ENCODE measurements around the gene ACSM2B.
"Not testable (repeated sequence)": the region's sequence is repeated elsewhere in the genome, so short reads cannot be mapped to it uniquely, and the experiment has no call there.

The ACSM2B gene

DNA sequence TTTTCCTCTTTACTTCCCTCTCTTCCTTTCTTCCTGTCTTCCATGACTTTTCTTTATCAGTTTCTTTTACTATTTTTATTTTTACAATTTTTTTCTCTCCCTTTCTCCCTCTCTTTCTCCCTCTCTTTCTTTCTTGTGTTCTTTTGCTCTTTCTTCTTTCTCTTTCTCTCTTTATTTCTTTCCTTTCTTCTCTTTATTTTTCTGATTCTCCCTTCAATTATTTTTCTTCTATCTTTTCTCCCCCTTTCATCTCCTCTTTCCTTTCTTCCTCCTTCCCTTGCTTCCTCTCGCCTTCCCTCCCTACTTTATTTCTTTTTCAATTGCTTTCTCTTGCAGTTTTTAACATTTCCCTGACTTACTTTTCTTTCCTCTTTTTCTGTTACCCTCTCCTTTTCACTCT is 39.5 kb downstream of the ACSM2B start:
- not testable (repeated sequence) for DNase-seq (ENCODE audit: low read depth in 2 of 3, low spot score in 2 of 3)

DNA sequence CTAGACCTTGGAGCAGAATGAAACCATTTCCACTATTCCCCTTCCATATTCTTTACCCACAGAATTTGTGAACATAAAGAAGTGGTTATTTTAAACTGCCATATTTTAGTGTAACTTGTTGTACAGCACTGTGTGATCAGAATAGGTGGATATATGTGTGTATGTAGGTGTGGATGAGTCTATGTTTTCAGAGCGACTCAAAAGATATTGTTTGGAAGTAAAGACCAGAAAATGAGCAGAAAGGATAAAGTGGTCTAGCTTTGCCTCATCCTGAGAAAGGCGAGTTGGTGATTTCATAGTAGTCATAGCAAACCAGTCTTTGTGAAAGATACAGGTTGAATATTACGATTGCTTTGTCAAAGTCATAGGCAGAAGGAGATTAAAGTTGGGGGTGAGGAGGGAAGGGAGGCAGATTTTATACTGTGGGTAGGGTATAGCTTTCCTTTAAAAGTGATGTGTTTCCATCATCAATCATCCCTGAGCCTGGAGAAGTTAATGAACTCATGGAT is 43.8 kb downstream of the ACSM2B start:
- DNase-seq (ENCODE audit: low read depth in 2 of 3, low spot score in 2 of 3), result not testable (repeated sequence)

DNA sequence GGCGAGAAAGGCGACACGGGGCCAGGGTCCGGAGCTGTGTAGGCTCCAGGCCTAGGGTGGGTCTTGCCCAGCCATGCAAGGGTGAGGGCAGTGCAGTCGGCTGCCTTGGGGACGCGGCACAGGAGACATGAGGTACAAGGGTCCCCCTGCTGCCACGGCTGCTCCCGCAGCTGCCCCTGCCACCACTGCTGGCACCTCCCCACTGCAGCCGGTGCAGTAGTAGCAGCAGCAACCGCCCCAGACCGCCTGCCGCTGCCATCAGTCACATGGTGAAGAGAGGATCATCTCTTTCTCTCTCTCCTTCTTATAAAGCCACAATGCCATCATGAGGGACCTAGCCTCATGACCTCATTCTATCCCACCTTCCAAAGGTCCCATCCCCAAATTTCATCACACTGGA is 44.4 kb downstream of the ACSM2B start:
- not testable (repeated sequence) for DNase-seq (ENCODE audit: low read depth in 2 of 3, low spot score in 2 of 3)

DNA sequence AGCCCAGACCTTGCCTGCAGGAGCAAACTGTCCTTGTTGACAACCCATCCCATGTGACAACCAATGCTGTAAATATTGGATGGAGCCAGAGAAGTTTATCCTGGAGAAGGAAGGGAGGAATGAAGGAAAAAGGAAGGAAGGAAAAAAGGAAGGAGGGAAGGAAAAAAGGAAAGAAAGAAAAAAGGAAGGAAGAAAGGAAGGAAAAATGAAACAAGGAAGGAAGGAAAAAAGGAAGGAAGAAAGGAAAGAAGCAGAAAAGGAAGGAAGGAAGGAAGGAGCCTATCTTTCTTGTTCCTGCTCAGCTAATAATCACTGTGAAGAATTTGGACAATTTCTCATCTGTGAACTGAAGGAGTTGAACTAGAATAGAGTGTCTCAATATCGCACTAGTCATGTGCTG is 56.1 kb downstream of the ACSM2B start:
- DNase-seq (ENCODE audit: low read depth in 2 of 3, low spot score in 2 of 3), result no peak

DNA sequence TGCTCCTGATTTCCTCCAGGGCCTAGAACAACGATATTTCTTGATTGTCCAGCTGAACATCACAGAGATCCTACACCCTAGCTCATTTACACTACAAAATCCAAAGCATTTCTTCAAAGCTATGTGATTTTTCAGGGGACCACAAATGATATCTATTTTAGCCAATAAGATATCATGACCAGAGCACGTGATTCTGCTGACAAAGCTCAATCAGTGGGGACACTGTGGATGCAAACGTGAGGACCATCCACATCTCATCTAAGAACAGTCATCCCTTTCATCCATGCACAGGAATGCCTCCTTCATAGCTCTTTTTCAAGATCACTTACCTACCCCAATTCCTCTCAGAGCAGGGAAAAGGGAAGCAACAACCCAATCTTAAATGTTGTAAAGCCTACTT is 56.9 kb downstream of the ACSM2B start:
- no peak for DNase-seq (ENCODE audit: low read depth in 2 of 3, low spot score in 2 of 3)

DNA sequence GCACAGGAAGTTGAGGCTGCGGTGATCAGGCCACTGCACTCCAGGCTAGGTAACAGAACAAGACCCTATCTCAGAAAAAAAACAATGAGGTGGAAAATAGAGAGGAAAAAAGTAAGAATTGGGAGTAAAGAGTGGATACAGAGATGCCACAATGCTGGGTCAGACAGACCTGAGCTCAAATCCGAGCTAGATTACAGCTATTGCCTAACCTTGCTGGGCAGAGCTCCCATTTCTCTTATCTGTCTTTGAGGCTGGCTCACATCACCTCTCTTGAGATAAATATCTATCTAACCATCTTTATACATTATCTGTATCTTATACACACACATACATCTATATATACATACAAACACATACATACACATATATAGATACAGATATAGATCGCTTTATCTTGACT is 59.0 kb downstream of the ACSM2B start:
- no peak for DNase-seq (ENCODE audit: low read depth in 2 of 3, low spot score in 2 of 3)

DNA sequence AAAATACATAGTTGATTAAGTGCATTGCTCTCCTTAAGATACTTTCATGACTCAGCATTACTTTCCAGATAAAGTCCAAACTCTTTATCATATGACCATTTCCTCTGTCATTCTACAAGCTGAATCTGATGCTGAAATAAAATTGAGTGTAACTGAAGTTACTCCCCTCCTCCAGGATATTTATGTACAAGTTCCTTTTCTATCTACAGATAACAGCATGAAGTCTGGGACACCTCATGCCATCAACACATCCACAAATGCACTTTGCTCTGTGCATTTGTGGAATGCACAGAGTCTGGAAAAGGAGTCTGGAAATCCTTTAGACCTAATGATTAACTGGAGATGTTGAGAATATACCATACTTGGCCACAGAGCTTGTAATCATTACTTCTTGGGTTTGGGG is 60.5 kb downstream of the ACSM2B start:
- DNase-seq (ENCODE audit: low read depth in 2 of 3, low spot score in 2 of 3), result no peak

DNA sequence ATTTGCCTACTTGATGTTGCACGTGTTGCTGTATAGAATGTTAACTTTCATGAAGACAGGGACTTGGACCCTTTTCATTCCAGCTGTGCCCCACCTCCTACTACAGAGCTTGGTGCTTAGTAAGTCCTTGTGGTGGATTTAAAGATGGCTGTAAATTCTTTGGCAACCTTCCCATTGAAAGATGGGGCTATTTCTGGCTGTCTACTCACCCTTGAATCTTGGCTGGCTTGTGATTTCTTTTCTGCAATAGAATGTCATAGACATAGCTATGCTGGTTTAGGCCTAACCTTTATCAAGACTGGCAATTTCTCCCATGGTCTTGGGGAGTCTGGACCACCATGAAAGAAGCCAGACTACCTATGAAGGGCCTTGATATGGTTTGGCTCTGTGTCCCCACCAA is 65.8 kb downstream of the ACSM2B start:
- no peak for DNase-seq (ENCODE audit: low read depth in 2 of 3, low spot score in 2 of 3)

DNA sequence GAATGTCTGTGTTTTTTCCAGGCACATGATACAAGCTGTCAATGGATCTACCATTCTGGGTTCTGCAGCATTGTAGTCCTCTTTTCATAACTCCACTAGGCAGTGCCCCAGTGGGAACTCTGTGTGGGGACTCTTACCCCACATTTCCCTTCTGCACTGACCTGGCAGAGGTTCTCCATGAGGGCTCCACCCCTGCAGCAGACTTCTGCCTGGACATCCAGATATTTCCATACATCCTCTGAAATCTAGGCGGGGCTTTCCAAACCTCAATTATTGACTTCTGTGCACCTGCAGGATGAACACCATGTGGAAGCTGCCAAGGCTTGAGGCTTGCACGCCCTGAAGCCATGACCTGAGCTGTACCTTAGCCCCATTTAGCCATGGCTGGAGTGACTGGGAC is 68.9 kb downstream of the ACSM2B start:
- DNase-seq (ENCODE audit: low read depth in 2 of 3, low spot score in 2 of 3), result no peak

DNA sequence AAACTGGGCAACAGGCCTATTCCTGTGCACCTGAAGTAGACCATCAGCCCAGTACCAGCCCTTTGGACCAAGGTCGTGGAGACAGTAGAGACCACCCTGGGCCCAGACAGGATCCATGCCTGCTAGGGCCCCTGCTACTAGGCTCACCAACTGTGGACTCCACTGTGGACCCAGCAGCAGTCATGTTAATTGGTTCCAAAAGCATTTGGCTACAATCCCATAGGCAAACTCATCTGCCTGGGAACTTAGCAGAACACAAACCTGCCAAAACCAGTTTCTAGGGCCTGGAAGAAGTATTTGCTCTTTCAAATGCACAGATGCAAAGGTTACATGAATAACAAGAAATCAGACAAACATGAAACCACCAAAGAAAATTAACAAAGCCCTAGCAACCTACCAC is 71.7 kb downstream of the ACSM2B start:
- no peak for DNase-seq (ENCODE audit: low read depth in 2 of 3, low spot score in 2 of 3)

DNA sequence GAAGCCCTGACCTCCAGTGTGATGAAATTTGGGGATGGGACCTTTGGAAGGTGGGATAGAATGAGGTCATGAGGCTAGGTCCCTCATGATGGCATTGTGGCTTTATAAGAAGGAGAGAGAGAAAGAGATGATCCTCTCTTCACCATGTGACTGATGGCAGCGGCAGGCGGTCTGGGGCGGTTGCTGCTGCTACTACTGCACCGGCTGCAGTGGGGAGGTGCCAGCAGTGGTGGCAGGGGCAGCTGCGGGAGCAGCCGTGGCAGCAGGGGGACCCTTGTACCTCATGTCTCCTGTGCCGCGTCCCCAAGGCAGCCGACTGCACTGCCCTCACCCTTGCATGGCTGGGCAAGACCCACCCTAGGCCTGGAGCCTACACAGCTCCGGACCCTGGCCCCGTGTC is 84.7 kb downstream of the ACSM2B start:
- DNase-seq (ENCODE audit: low read depth in 2 of 3, low spot score in 2 of 3), result not testable (repeated sequence)

DNA sequence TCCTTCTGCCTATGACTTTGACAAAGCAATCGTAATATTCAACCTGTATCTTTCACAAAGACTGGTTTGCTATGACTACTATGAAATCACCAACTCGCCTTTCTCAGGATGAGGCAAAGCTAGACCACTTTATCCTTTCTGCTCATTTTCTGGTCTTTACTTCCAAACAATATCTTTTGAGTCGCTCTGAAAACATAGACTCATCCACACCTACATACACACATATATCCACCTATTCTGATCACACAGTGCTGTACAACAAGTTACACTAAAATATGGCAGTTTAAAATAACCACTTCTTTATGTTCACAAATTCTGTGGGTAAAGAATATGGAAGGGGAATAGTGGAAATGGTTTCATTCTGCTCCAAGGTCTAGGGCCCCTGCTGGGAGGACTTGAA is 85.2 kb downstream of the ACSM2B start:
- DNase-seq (ENCODE audit: low read depth in 2 of 3, low spot score in 2 of 3), result not testable (repeated sequence)

All from activated CD8-positive, alpha-beta memory T cell treated with anti-CD3 and anti-CD28 coated beads for 48 hours (primary cell).